Keratinocyte (primary cell): ENCODE measurements around the gene GCHFR. TPM values are rescaled to one million over a fixed set of nuclear protein-coding genes. Genes with fewer than 3 reads are reported as not detected.

Source experiments
- DNase-seq: peaks from one replicate; pipeline ENCODE4 v3.0.0-alpha.2; 2011; ENCODE audit warnings: low read depth, missing footprints, low spot score
- FAIRE-seq: peaks from 2 replicates; lab custom pipeline; 2011; peaks lifted over from hg19 to GRCh38; lab: Jason Lieb, UNC
- H2AFZ ChIP-seq: 2 replicates; pipeline ENCODE4 v1.6.0; 2012; ENCODE audit warnings: low read length, control low read depth, inconsistent platforms; ENCODE audit not compliant: control insufficient read depth
- H3K27ac ChIP-seq: 2 replicates; pipeline ENCODE4 v1.5.1; 2011; ENCODE audit warnings: low read length; ENCODE audit not compliant: control insufficient read depth, insufficient read depth
- H3K27me3 ChIP-seq: 3 replicates; pipeline ENCODE4 v1.6.0; 2011; ENCODE audit warnings: low read length; ENCODE audit not compliant: control insufficient read depth, insufficient read depth; ENCODE audit errors: extremely low read depth
- H3K36me3 ChIP-seq, 2 experiments: 2 replicates in 1 of 2; 3 replicates in 1 of 2; pipeline ENCODE4 v1.5.1; 2011; ENCODE audit warnings: low read length in 2 of 2, mild to moderate bottlenecking in 1 of 2; ENCODE audit not compliant: control insufficient read depth in 2 of 2, insufficient read depth in 2 of 2; ENCODE audit errors: extremely low read depth in 1 of 2
- H3K4me1 ChIP-seq: 3 replicates; pipeline ENCODE4 v1.5.1; 2011; ENCODE audit warnings: low read length; ENCODE audit not compliant: control insufficient read depth, insufficient read depth; ENCODE audit errors: extremely low read depth
- H3K4me2 ChIP-seq: 3 replicates; pipeline ENCODE4 v1.6.0; 2011; ENCODE audit warnings: low read depth, low read length; ENCODE audit not compliant: control insufficient read depth, insufficient read depth; ENCODE audit errors: extremely low read depth
- H3K4me3 ChIP-seq, 3 experiments: fragments of 200-600 bp in 1 of 3; sonication (generic) in 1 of 3; 2 replicates in 2 of 3; 3 replicates in 1 of 3; pipeline ENCODE4 v1.5.1; 2011 to 2016; ENCODE audit warnings: low read length in 3 of 3, mild to moderate bottlenecking in 3 of 3, control low read depth in 2 of 3, inconsistent platforms in 1 of 3, low read depth in 1 of 3, mixed read lengths in 1 of 3, mixed run types in 1 of 3, moderate library complexity in 1 of 3; ENCODE audit not compliant: control insufficient read depth in 2 of 3, insufficient read depth in 2 of 3; ENCODE audit errors: extremely low read depth in 1 of 3
- H3K79me2 ChIP-seq: 2 replicates; pipeline ENCODE4 v1.6.0; 2012; ENCODE audit warnings: low read length; ENCODE audit not compliant: control insufficient read depth, insufficient read depth
- H3K9ac ChIP-seq: 3 replicates; pipeline ENCODE4 v1.6.0; 2011; ENCODE audit warnings: low read length; ENCODE audit not compliant: control insufficient read depth, insufficient read depth; ENCODE audit errors: extremely low read depth
- H3K9me1 ChIP-seq: 3 replicates; pipeline ENCODE4 v1.6.0; 2011; ENCODE audit warnings: low read length; ENCODE audit not compliant: control insufficient read depth, insufficient read depth; ENCODE audit errors: extremely low read depth
- H3K9me3 ChIP-seq: 2 replicates; pipeline ENCODE4 v1.5.1; 2012; ENCODE audit warnings: low read depth, low read length; ENCODE audit not compliant: control insufficient read depth
- H4K20me1 ChIP-seq: 3 replicates; pipeline ENCODE4 v1.6.0; 2011; ENCODE audit warnings: low read length; ENCODE audit not compliant: control insufficient read depth, insufficient read depth; ENCODE audit errors: extremely low read depth
- EZH2 ChIP-seq: IDR thresholded peaks from one replicate; pipeline ENCODE4 v1.6.1; 2012; ENCODE audit warnings: inconsistent platforms, mild to moderate bottlenecking, low read length, moderate library complexity
- dilution Hi-C: fragments of 300-500 bp; cut with MboI; formaldehyde crosslinking; loops from one replicate; pipeline ENCODE4 v1.7.0; 2020; ENCODE audit warnings: low sequenced_read_pairs; ENCODE audit not compliant: extremely low pct_ligation_motif_present
- polyA plus RNA-seq, 5 experiments: library from polyadenylated mRNA; depleted of rRNA in 3 of 5; stranded (reverse) in 3 of 5; stranded (forward) in 1 of 5; unstranded in 1 of 5; fragments of >200 nt; gene quantifications; 1 replicate in 1 of 5; 2 replicates in 3 of 5; 3 replicates in 1 of 5; pipeline versions ENCODE4 v1.2.1 to v1.2.3, GENCODE V29; 2011 to 2012; ENCODE audit warnings: missing spikeins in 2 of 5, low read depth in 1 of 5, low replicate concordance in 1 of 5
- TF ChIP-seq, protein P1 (sequence below), 3 experiments: IDR thresholded peaks in 1 of 3; conservative IDR thresholded peaks in 1 of 3; optimal IDR thresholded peaks in 1 of 3; 2 replicates in 2 of 3; 3 replicates in 1 of 3; pipeline versions ENCODE3 to v1.5.1; 2011; ENCODE audit warnings: low read length in 3 of 3, mild to moderate bottlenecking in 3 of 3, moderate library complexity in 2 of 3, control low read depth in 1 of 3, inconsistent platforms in 1 of 3; ENCODE audit not compliant: insufficient read depth in 2 of 3; ENCODE audit errors: extremely low read depth in 1 of 3

Gene GCHFR
- polyA plus RNA-seq, 1 donor (not counting 4 experiments of a cell fraction or from before 2014, with no cell fraction given), result 2.7 TPM

GRCh38 chr15:40770147-40770721 lies 6.4 kb downstream of the GCHFR start:
- no peak for DNase-seq
- H3K4me3 ChIP-seq, result peak overlapping the region in 2 of 3 experiments; percentile 13 to 49
- no peak for TF ChIP-seq EZH2
- TF ChIP-seq, protein P1, sequence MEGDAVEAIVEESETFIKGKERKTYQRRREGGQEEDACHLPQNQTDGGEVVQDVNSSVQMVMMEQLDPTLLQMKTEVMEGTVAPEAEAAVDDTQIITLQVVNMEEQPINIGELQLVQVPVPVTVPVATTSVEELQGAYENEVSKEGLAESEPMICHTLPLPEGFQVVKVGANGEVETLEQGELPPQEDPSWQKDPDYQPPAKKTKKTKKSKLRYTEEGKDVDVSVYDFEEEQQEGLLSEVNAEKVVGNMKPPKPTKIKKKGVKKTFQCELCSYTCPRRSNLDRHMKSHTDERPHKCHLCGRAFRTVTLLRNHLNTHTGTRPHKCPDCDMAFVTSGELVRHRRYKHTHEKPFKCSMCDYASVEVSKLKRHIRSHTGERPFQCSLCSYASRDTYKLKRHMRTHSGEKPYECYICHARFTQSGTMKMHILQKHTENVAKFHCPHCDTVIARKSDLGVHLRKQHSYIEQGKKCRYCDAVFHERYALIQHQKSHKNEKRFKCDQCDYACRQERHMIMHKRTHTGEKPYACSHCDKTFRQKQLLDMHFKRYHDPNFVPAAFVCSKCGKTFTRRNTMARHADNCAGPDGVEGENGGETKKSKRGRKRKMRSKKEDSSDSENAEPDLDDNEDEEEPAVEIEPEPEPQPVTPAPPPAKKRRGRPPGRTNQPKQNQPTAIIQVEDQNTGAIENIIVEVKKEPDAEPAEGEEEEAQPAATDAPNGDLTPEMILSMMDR (optimal IDR thresholded peaks at IDR 0.05 in 1 of 3, IDR thresholded peaks at IDR 0.05 in 1 of 3, conservative IDR thresholded peaks at IDR 0.05 in 1 of 3; ENCODE audit: extremely low read depth in 1 of 3, insufficient read depth in 2 of 3, low read length in 3 of 3), result no peak
- peaks cover 50% of the 10 kb centered on the region for H3K4me1 ChIP-seq
- no peaks in the 10 kb centered on the region for H3K27me3 ChIP-seq
- no peaks in the 10 kb centered on the region for H4K20me1 ChIP-seq
- peak overlapping the region; percentile 91 for H3K27ac ChIP-seq
- no peak for FAIRE-seq
- peaks cover 23 to 25% of the 10 kb centered on the region in 2 experiments for H3K36me3 ChIP-seq
- H3K4me2 ChIP-seq, result peak overlapping the region; percentile 77
- H3K9ac ChIP-seq, result peak overlapping the region; percentile 80
- dilution Hi-C loops, result no loop called here
- H3K9me1 ChIP-seq, result peaks cover 2% of the 10 kb centered on the region
- H3K79me2 ChIP-seq, result no peaks in the 10 kb centered on the region
- no peaks in the 10 kb centered on the region for H3K9me3 ChIP-seq
- H2AFZ ChIP-seq, result no peak overlapping the region

- DNase-seq, result no peak
- Histone ChIP-seq H3K9ac (no peak overlapping the region), H3K27ac (no peak overlapping the region), H3K4me1 (peaks cover 42% of the 10 kb centered on the region), H3K9me3 (no peaks in the 10 kb centered on the region), H3K4me3 (no peak overlapping the region), H2AFZ (no peak overlapping the region), H4K20me1 (no peaks in the 10 kb centered on the region), H3K79me2 (no peaks in the 10 kb centered on the region), H3K36me3 (peaks cover 30 to 32% of the 10 kb centered on the region in 2 experiments), H3K4me2 (no peak overlapping the region), H3K9me1 (peaks cover 2% of the 10 kb centered on the region), H3K27me3 (no peaks in the 10 kb centered on the region)
- no peak for FAIRE-seq
- TF ChIP-seq EZH2, result no peak
- TF ChIP-seq, protein P1 (optimal IDR thresholded peaks at IDR 0.05 in 1 of 3, IDR thresholded peaks at IDR 0.05 in 1 of 3, conservative IDR thresholded peaks at IDR 0.05 in 1 of 3; ENCODE audit: extremely low read depth in 1 of 3, insufficient read depth in 2 of 3, low read length in 3 of 3), result no peak
- dilution Hi-C loops, result no loop called here
These were observed 7.4 kb downstream of the GCHFR start for GRCh38 chr15:40771242-40771641.
